ENCODE results near the gene HOXA11.

The HOXA11 gene

DNA sequence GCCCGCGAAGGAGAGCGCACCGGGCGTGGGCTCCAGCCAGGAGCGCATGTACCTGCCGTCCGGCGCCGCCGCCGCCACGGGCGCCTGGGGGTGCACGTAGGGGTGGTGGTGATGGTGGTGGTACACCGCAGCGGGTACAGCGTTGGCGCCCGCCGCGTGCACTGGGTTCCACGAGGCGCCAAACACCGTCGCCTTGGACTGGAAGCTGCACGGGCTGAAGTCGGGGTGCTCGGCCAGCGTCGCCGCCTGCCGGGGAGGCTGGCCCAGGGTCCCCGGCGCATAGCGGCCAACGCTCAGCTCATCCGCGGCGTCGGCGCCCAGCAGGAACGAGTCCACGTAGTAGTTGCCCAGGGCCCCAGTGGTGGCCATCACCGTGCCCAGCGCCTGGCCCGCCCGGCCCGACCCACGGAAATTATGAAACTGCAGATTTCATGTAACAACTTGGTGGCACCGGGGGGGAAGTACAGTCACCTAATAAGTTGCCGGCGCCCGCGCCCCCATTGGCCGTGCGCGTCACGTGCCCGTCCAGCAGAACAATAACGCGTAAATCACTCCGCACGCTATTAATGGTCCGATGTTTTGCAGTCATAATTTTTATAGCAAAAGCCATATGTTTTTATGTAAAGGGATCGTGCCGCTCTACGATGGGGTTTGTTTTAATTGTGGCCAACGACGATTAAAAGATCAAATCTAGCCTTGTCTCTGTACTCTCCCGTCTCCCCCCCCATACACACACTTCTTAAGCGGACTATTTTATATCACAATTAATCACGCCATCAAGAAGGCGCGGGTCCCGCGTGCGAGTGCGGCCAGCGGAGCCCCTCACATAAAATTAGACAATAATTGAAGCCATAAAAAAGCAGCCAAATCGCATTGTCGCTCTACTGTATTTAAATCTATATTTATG lies 19.7 kb downstream of the HOXA11 start, which contains the start of gene HOXA9:
HOXA9 (minus strand) TSS at position 449 of the 907 bp plus-strand sequence; CDS start at position 369, 80 bp downstream.
- no peaks in the 10 kb centered on the region for H3K9me3 ChIP-seq (ENCODE audit: control insufficient read depth, low read length)
- H2AFZ ChIP-seq: peak within 1 kb of the TSS; percentile 45
- no peak within 1 kb of the TSS for H3K27ac ChIP-seq
- peaks cover 44% of the 10 kb centered on the region for H3K27me3 ChIP-seq (ENCODE audit: control insufficient read depth, insufficient read depth, low read length)
- no peak within 1 kb of the TSS for H3K4me2 ChIP-seq (ENCODE audit: low read length)
- no peaks in the 10 kb centered on the region for H3K79me2 ChIP-seq
- no peaks in the 10 kb centered on the region for H3K36me3 ChIP-seq (ENCODE audit: control insufficient read depth, insufficient read depth, low read length)
- no peak within 1 kb of the TSS for H3K4me3 ChIP-seq (ENCODE audit: low read depth, low read length)
- H3K4me1 ChIP-seq: no peaks in the 10 kb centered on the region
- TF ChIP-seq, protein P1, sequence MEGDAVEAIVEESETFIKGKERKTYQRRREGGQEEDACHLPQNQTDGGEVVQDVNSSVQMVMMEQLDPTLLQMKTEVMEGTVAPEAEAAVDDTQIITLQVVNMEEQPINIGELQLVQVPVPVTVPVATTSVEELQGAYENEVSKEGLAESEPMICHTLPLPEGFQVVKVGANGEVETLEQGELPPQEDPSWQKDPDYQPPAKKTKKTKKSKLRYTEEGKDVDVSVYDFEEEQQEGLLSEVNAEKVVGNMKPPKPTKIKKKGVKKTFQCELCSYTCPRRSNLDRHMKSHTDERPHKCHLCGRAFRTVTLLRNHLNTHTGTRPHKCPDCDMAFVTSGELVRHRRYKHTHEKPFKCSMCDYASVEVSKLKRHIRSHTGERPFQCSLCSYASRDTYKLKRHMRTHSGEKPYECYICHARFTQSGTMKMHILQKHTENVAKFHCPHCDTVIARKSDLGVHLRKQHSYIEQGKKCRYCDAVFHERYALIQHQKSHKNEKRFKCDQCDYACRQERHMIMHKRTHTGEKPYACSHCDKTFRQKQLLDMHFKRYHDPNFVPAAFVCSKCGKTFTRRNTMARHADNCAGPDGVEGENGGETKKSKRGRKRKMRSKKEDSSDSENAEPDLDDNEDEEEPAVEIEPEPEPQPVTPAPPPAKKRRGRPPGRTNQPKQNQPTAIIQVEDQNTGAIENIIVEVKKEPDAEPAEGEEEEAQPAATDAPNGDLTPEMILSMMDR (IDR thresholded peaks at IDR 0.05): no peak
- H3K9ac ChIP-seq: no peak within 1 kb of the TSS

DNA sequence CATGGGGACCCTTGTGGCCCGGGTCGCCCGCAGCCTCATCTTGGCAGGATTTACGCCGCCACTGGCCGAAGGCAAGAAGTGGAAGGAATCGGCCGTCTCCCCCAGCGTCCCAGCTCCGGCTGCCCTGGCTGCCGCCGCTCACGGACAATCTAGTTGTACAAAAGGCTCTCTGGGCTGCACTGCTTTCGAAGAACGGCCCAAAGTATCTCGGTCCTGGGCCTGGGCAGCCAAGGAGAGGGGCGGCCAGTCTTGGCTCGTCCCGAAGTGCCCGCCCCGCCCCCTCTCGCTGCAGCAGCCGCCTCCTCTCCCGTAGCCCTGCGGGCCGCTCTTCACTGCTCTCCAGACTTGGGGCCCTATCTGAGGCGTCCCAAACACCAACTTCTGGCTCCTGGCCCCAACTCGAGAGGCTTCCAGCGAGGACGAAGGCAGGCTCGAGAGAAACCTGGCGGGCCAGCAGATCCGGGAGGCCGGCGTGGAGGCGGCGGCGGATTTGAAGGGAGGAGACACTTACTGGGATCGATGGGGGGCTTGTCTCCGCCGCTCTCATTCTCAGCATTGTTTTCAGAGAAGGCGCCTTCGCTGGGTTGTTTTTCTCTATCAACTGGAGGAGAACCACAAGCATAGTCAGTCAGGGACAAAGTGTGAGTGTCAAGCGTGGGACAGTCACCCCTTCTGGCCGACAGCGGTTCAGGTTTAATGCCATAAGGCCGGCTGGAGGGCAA lies 20.5 kb downstream of the HOXA11 start:
- Histone ChIP-seq H3K4me1 (no peaks in the 10 kb centered on the region), H3K27me3 (ENCODE audit: control insufficient read depth, insufficient read depth, low read length) (peaks cover 47% of the 10 kb centered on the region), H3K27ac (no peak overlapping the region), H3K36me3 (ENCODE audit: control insufficient read depth, insufficient read depth, low read length) (no peaks in the 10 kb centered on the region), H2AFZ (peak overlapping the region; percentile 45), H3K9ac (no peak overlapping the region), H3K4me3 (ENCODE audit: low read depth, low read length) (no peak overlapping the region), H3K79me2 (no peaks in the 10 kb centered on the region), H3K4me2 (ENCODE audit: low read length) (no peak overlapping the region), H3K9me3 (ENCODE audit: control insufficient read depth, low read length) (no peaks in the 10 kb centered on the region)
- TF ChIP-seq, protein P1 (IDR thresholded peaks at IDR 0.05): no peak

DNA sequence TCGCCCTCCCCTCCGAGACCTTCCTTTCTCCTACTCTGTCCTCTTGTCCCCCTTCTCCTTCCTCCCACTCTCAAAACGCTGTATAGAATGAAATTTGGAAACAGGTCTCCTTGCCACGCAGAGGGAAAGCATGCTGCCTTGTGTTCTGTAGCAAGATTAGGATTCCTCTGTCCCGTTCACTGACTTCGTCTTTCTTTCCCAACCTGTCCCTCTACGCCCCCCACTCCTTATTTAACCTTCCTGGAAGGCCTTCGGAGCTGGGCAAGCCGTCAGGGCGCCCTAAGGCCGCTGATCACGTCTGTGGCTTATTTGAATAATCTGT lies 21.0 kb downstream of the HOXA11 start:
- TF ChIP-seq, protein P1 (IDR thresholded peaks at IDR 0.05): no peak
- no peak overlapping the region for H3K27ac ChIP-seq
- H3K9ac ChIP-seq: no peak overlapping the region
- no peaks in the 10 kb centered on the region for H3K36me3 ChIP-seq (ENCODE audit: control insufficient read depth, insufficient read depth, low read length)
- H3K9me3 ChIP-seq (ENCODE audit: control insufficient read depth, low read length): no peaks in the 10 kb centered on the region
- peaks cover 46% of the 10 kb centered on the region for H3K27me3 ChIP-seq (ENCODE audit: control insufficient read depth, insufficient read depth, low read length)
- no peak overlapping the region for H2AFZ ChIP-seq
- no peak overlapping the region for H3K4me3 ChIP-seq (ENCODE audit: low read depth, low read length)
- no peak overlapping the region for H3K4me2 ChIP-seq (ENCODE audit: low read length)
- H3K79me2 ChIP-seq: no peaks in the 10 kb centered on the region
- no peaks in the 10 kb centered on the region for H3K4me1 ChIP-seq

DNA sequence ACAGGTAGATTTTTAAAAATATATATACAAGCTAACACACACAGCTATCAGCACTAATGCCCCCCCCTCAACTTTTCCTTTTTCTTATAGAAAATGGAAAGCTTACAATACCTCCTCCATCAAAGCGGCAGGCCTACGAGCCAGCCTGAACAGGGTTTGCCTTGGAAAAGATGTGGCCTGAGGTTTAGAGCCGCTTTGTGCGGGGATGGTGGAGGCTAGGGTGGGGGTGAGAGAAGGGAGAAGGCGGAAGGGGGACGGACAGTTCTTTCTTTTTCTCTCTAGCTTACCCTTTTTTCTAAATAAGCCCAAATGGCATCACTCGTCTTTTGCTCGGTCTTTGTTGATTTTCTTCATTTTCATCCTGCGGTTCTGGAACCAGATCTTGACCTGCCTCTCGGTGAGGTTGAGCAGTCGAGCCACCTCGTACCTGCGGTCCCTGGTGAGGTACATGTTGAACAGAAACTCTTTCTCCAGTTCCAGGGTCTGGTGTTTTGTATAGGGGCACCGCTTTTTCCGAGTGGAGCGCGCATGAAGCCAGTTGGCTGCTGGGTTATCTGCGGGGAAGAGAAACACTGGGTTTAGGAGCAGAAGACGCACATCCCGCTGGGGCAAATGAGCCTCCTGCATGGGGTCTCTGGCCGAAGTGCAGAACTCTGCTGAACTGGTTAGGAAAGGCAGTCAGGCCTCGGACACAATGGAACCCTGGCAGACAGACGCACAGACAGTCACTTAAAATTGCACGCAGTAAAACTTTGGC lies 21.6 kb downstream of the HOXA11 start:
- H3K27me3 ChIP-seq (ENCODE audit: control insufficient read depth, insufficient read depth, low read length): peaks cover 41% of the 10 kb centered on the region
- no peak overlapping the region for H3K4me3 ChIP-seq (ENCODE audit: low read depth, low read length)
- no peaks in the 10 kb centered on the region for H3K79me2 ChIP-seq
- no peaks in the 10 kb centered on the region for H3K36me3 ChIP-seq (ENCODE audit: control insufficient read depth, insufficient read depth, low read length)
- H3K9me3 ChIP-seq (ENCODE audit: control insufficient read depth, low read length): no peaks in the 10 kb centered on the region
- no peak overlapping the region for H3K9ac ChIP-seq
- TF ChIP-seq, protein P1 (IDR thresholded peaks at IDR 0.05): no peak
- H3K4me2 ChIP-seq (ENCODE audit: low read length): no peak overlapping the region
- H3K4me1 ChIP-seq: no peaks in the 10 kb centered on the region
- H2AFZ ChIP-seq: no peak overlapping the region
- H3K27ac ChIP-seq: no peak overlapping the region

Data from parathyroid adenoma (tissue), 2 donors.